GM12872 (cell line): ENCODE data around the gene GGA2.

Source experiments
- CTCF ChIP-seq: IDR thresholded peaks from 3 replicates; pipeline ENCODE4 v1.5.1; 2011; ENCODE audit warnings: low read depth, mild to moderate bottlenecking, low read length, moderate library complexity; ENCODE audit not compliant: insufficient read depth

GGA2 gene

GRCh38 chr16:23544436-23544835 is 34.1 kb upstream of the GGA2 start:
- TF ChIP-seq CTCF: no peak

DNA sequence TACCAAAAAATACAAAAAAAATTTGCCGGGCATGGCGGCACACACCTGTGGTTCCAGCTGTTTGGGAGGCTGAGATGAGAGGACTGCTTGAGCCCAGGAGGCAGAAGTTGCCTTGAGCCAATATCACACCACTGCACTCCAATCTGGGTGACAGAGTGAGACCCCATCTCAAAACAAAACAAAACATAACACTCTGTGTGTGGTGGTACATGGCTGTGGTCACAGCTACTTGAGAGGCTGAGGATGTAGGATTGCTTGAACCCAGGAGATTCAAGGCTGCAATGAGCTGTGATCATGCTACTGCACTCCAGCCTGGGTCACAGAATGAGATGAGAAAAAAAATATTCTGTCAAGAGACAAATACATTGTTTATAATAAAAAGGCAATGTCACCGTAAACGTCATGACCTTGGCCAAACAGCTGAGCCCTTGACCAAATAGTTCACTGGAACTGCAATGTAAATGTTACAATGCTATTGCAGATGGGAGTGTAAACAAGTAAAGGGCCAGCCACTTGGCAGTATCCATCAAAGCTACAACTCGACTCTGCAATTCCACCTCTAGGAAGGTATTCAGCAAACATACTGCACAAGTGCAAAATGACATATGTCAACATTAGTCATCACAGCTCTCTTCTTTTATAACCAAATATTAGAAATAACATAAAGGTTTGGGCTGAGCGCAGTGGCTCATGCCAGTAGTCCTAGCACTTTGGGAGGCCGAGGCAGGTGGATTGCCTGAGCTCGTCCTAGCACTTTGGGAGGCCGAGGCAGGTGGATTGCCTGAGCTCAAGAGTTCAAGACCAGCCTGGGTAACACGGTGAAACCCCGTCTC is 29.9 kb upstream of the GGA2 start:
- no peak for TF ChIP-seq CTCF

DNA sequence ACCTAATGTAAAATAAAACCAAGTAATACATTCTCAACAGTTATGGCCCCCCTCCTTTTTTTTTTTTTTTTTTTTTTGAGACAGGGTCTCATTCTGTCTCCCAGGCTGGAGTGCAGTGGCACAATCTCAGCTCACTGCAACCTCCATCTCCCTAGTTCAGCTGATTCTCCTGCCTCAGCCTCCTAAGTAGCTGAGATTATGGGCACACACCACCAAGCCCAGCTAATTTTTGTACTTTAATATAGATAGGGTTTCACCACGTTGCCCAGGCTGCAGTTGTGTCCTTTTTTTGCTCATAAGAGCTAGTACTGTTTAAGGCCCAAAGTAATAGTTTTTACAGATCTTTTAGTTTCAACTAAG is 28.6 kb upstream of the GGA2 start:
- no peak for TF ChIP-seq CTCF

DNA sequence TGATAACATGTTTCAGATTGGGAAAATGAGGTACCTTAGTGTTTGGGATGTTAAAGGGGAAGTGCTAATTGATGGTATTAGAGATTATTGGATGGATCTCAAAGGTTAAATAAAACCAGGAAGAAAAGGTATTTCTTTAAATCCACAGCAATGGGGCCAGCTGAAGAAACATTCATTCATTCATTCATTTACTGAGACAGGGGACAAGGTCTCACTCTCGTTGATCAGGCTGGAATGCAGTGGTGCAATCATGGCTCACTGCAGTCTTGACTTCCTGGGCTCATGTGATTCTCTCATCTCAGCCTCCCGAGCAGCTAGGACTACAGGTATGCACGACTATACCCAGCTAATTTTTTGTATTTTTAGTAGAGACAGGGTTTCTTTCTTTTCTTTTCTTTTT is 27.1 kb upstream of the GGA2 start:
- TF ChIP-seq CTCF: no peak

GRCh38 chr16:23535901-23536300 is 25.6 kb upstream of the GGA2 start:
- TF ChIP-seq CTCF: no peak

- TF ChIP-seq CTCF: no peak
Observed at GRCh38 chr16:23534868-23535860, 24.9 kb upstream of the GGA2 start.

- TF ChIP-seq CTCF: no peak
Observed at GRCh38 chr16:23532448-23532847, 22.2 kb upstream of the GGA2 start.
